H9 (cell line): ENCODE data around the gene TAF9. TPM values are rescaled to one million over a fixed set of nuclear protein-coding genes. Genes with fewer than 3 reads are reported as not detected.

ENCODE experiments used
- DNase-seq: peaks from one replicate; pipeline ENCODE4 v3.0.0-alpha.2; 2017
- H2AFZ ChIP-seq: one replicate; pipeline ENCODE4 v1.6.1; 2013; ENCODE audit warnings: mild to moderate bottlenecking, low read length, control low read depth, moderate library complexity
- H2AK5ac ChIP-seq: 2 replicates; pipeline ENCODE4 v1.6.1; 2013; ENCODE audit warnings: low read length, control low read depth, mixed read lengths; ENCODE audit not compliant: insufficient read length
- H2BK120ac ChIP-seq: one replicate; pipeline ENCODE4 v1.6.1; 2013; ENCODE audit warnings: low read depth, mild to moderate bottlenecking, low read length, control low read depth, inconsistent platforms; ENCODE audit not compliant: poor library complexity, severe bottlenecking
- H2BK12ac ChIP-seq: 2 replicates; pipeline ENCODE4 v1.6.1; 2013; ENCODE audit warnings: low read length, control low read depth, mixed read lengths, low read depth; ENCODE audit not compliant: insufficient read length
- H2BK15ac ChIP-seq: 2 replicates; pipeline ENCODE4 v1.6.1; 2013; ENCODE audit warnings: low read depth, low read length, control low read depth
- H2BK20ac ChIP-seq: one replicate; pipeline ENCODE4 v1.6.1; 2013; ENCODE audit warnings: low read depth, mild to moderate bottlenecking, low read length, control low read depth, inconsistent platforms; ENCODE audit not compliant: poor library complexity, severe bottlenecking
- H2BK5ac ChIP-seq: 2 replicates; pipeline ENCODE4 v1.6.1; 2013; ENCODE audit warnings: low read length, control low read depth, mixed read lengths; ENCODE audit not compliant: insufficient read length
- H3K14ac ChIP-seq: 2 replicates; pipeline ENCODE4 v1.6.1; 2013; ENCODE audit warnings: low read length, control low read depth; ENCODE audit not compliant: insufficient read depth
- H3K18ac ChIP-seq: 2 replicates; pipeline ENCODE4 v1.6.1; 2013; ENCODE audit warnings: low read depth, mild to moderate bottlenecking, mixed read lengths, low read length, control low read depth; ENCODE audit not compliant: insufficient read length
- H3K23ac ChIP-seq: 2 replicates; pipeline ENCODE4 v1.6.1; 2013; ENCODE audit warnings: low read length, control low read depth, mixed read lengths, low read depth; ENCODE audit not compliant: insufficient read length
- H3K23me2 ChIP-seq: 2 replicates; pipeline ENCODE4 v1.6.1; 2013; ENCODE audit warnings: low read depth, mild to moderate bottlenecking, mixed read lengths, low read length, control low read depth; ENCODE audit not compliant: insufficient read length, poor library complexity, severe bottlenecking
- H3K27ac ChIP-seq: 2 replicates; pipeline ENCODE4 v1.5.1; 2013; ENCODE audit warnings: low read length, control low read depth, mixed read lengths, low read depth; ENCODE audit not compliant: insufficient read length
- H3K27me3 ChIP-seq: 2 replicates; pipeline ENCODE4 v1.6.1; 2013; ENCODE audit warnings: low read length, control low read depth, inconsistent platforms; ENCODE audit not compliant: insufficient read depth
- H3K4ac ChIP-seq: 2 replicates; pipeline ENCODE4 v1.6.1; 2013; ENCODE audit warnings: low read depth, mild to moderate bottlenecking, control low read depth, inconsistent platforms, low read length, moderate library complexity
- H3K4me1 ChIP-seq: 2 replicates; pipeline ENCODE4 v1.6.1; 2013; ENCODE audit warnings: low read length, control low read depth, inconsistent platforms; ENCODE audit not compliant: insufficient read depth
- H3K4me2 ChIP-seq: 2 replicates; pipeline ENCODE4 v1.6.1; 2013; ENCODE audit warnings: low read length, control low read depth, mixed read lengths; ENCODE audit not compliant: insufficient read length, insufficient read depth
- H3K56ac ChIP-seq: 2 replicates; pipeline ENCODE4 v1.6.1; 2013; ENCODE audit warnings: low read depth, mild to moderate bottlenecking, mixed read lengths, low read length, control low read depth; ENCODE audit not compliant: insufficient read length
- H3K79me1 ChIP-seq: 2 replicates; pipeline ENCODE4 v1.6.1; 2013; ENCODE audit warnings: low read depth, mild to moderate bottlenecking, moderate library complexity, low read length, control low read depth, inconsistent platforms; ENCODE audit not compliant: insufficient read depth, poor library complexity, severe bottlenecking
- H3K79me2 ChIP-seq: 2 replicates; pipeline ENCODE4 v1.6.1; 2013; ENCODE audit warnings: low read length, control low read depth, inconsistent platforms; ENCODE audit not compliant: insufficient read depth
- H3K9ac ChIP-seq: 2 replicates; pipeline ENCODE4 v1.6.1; 2013; ENCODE audit warnings: low read length, control low read depth, mixed read lengths; ENCODE audit not compliant: insufficient read length; ENCODE audit errors: extremely low read depth
- H3K9me3 ChIP-seq: one replicate; pipeline ENCODE4 v1.6.1; 2013; ENCODE audit warnings: low read depth, low read length, inconsistent platforms; ENCODE audit not compliant: control insufficient read depth
- H3T11ph ChIP-seq: one replicate; pipeline ENCODE4 v1.6.1; 2013; ENCODE audit warnings: mild to moderate bottlenecking, low read length, control low read depth, inconsistent platforms
- H4K20me1 ChIP-seq: one replicate; pipeline ENCODE4 v1.6.1; 2013; ENCODE audit not compliant: control insufficient read depth, insufficient read length, insufficient read depth
- H4K5ac ChIP-seq: 2 replicates; pipeline ENCODE4 v1.6.1; 2013; ENCODE audit warnings: low read depth, mild to moderate bottlenecking, mixed read lengths, low read length, control low read depth; ENCODE audit not compliant: insufficient read length
- H4K8ac ChIP-seq: replicated peaks from 2 replicates; pipeline ENCODE4 v1.6.1; 2013; ENCODE audit warnings: low read length, control low read depth, mixed read lengths, low read depth; ENCODE audit not compliant: insufficient read length
- H4K91ac ChIP-seq: 2 replicates; pipeline ENCODE4 v1.6.1; 2013; ENCODE audit warnings: low read depth, mild to moderate bottlenecking, moderate library complexity, mixed read lengths, low read length, control low read depth; ENCODE audit not compliant: insufficient read length
- H3K27ac Mint-ChIP-seq, 3 experiments: 2 replicates in 2 of 3; 3 replicates in 1 of 3; pipeline ENCODE4 v1.8.0; 2020 to 2021; ENCODE audit warnings: mixed read lengths in 3 of 3, mild to moderate bottlenecking in 1 of 3, moderate library complexity in 1 of 3
- H3K27me3 Mint-ChIP-seq: 2 replicates; pipeline ENCODE4 v1.8.0; 2021; ENCODE audit warnings: low read depth, mild to moderate bottlenecking, moderate library complexity, mixed read lengths
- H3K36me3 Mint-ChIP-seq, 3 experiments: 2 replicates in 2 of 3; 3 replicates in 1 of 3; pipeline ENCODE4 v1.8.0; 2020 to 2021; ENCODE audit warnings: low read depth in 3 of 3, mixed read lengths in 3 of 3; ENCODE audit not compliant: insufficient read depth in 1 of 3
- H3K4me1 Mint-ChIP-seq, 2 experiments: 2 replicates each; pipeline ENCODE4 v1.8.0; 2020; ENCODE audit warnings: mixed read lengths in 2 of 2
- H3K4me3 Mint-ChIP-seq, 2 experiments: 2 replicates in 1 of 2; 3 replicates in 1 of 2; pipeline ENCODE4 v1.8.0; 2020 to 2021; ENCODE audit warnings: mild to moderate bottlenecking in 2 of 2, mixed read lengths in 2 of 2, moderate library complexity in 1 of 2
- H3K9me3 Mint-ChIP-seq, 2 experiments: 2 replicates in 1 of 2; 3 replicates in 1 of 2; pipeline ENCODE4 v1.8.0; 2020; ENCODE audit warnings: mild to moderate bottlenecking in 2 of 2, mixed read lengths in 2 of 2, moderate library complexity in 1 of 2
- CTCF ChIP-seq: fragments of 200-600 bp; sonication (generic); conservative IDR thresholded peaks from 3 replicates; pipeline ENCODE4 v1.8.0; 2021; ENCODE audit warnings: antibody characterized with exemption, mild to moderate bottlenecking
- WGBS: extraction: QIAGEN DNeasy Blood & Tissue Kit; methylation state at CpG from one replicate; pipeline ENCODE4 v1.1.7; 2013; ENCODE audit warnings: missing lambda C conversion rate, low lambda C conversion rate, mixed read lengths; ENCODE audit not compliant: insufficient read length; ENCODE audit errors: extremely low coverage; 5-methylcytosine and 5-hydroxymethylcytosine counted together
- total RNA-seq: library from RNA; stranded (reverse); gene quantifications from 2 replicates; pipeline ENCODE4 v1.2.1, GENCODE V29; 2021

TAF9 gene
- total RNA-seq, 1 experiment from 2014 or later = 85.0 TPM

- TF ChIP-seq CTCF = no peak
- Histone ChIP-seq H3K4ac (no peak overlapping the region), H2BK5ac (no peak overlapping the region), H3K9ac (peak overlapping the region; percentile 91), H3K9me3 (no peaks in the 10 kb centered on the region), H3K79me2 (no peaks in the 10 kb centered on the region), H3K4me1 (peaks cover 2% of the 10 kb centered on the region; the same call in 1 of the 2 replicates), H3K4me2 (peak overlapping the region; percentile 69), H3K27ac (no peak overlapping the region), H4K91ac (no peak overlapping the region), H2AFZ (no peak overlapping the region), H2BK12ac (no peak overlapping the region), H2BK120ac (no peak overlapping the region), H2AK5ac (no peak overlapping the region), H4K5ac (no peak overlapping the region), H4K20me1 (no peaks in the 10 kb centered on the region), H2BK15ac (no peak overlapping the region), H4K8ac (no peak overlapping the region), H3K23me2 (peaks cover 3% of the 10 kb centered on the region), H3K27me3 (no peaks in the 10 kb centered on the region), H3K14ac (no peak overlapping the region), H3K18ac (no peak overlapping the region), H3K56ac (no peak overlapping the region), H3T11ph (no peak overlapping the region), H3K23ac (no peak overlapping the region), H3K79me1 (no peaks in the 10 kb centered on the region), H2BK20ac (no peak overlapping the region)
- peak overlapping the region; percentile 89 to 95 for H3K4me3 Mint-ChIP-seq
- peak; percentile 30 for DNase-seq
- no peak overlapping the region for H3K27ac Mint-ChIP-seq
- peaks cover 25 to 44% (median 36%) of the 10 kb centered on the region in 3 experiments for H3K36me3 Mint-ChIP-seq
- no peaks in the 10 kb centered on the region for H3K9me3 Mint-ChIP-seq
- no CpG with 5 or more reads among the region's 6 CpGs for WGBS
- no peaks in the 10 kb centered on the region for H3K27me3 Mint-ChIP-seq
- H3K4me1 Mint-ChIP-seq = peaks cover 17 to 21% of the 10 kb centered on the region in 2 experiments
These were observed 46.9 kb upstream of the TAF9 start for GRCh38 chr5:69416180-69416579.
